ENCODE data around the gene B9D2. TPM values are rescaled to one million over a fixed set of nuclear protein-coding genes. Genes with fewer than 3 reads are reported as not detected.

B9D2 gene
- total RNA-seq, 2 experiments from 2014 or later, result 21.1 to 26.8 TPM

- Histone ChIP-seq H3K27ac (ENCODE audit: low read depth in 1 of 2, low read length in 2 of 2) (peak overlapping the region; percentile 98 to 99), H3K9me3 (ENCODE audit: control insufficient read depth in 1 of 2, insufficient read depth in 1 of 2, low read length in 2 of 2) (no peaks in the 10 kb centered on the region), H3K27me3 (ENCODE audit: control insufficient read depth in 1 of 2, insufficient read depth in 2 of 2, low read length in 2 of 2) (no peaks in the 10 kb centered on the region), H3K4me1 (ENCODE audit: insufficient read depth, low read length) (peaks cover 41% of the 10 kb centered on the region), H3K36me3 (ENCODE audit: insufficient read depth, low read length) (peaks cover 3% of the 10 kb centered on the region), H3K4me3 (ENCODE audit: low read length) (peak overlapping the region; percentile 66)
- intact Hi-C loops (cut with DNase I, micrococcal nuclease), result loop anchor here in 1 of 2 experiments (5.0 kb wide), 2 partner anchors 36 to 714 kb away; partner anchors contain the start of gene ZNF574
- H3K4me3 Mint-ChIP-seq, result peak overlapping the region; percentile 94
- no peak for ATAC-seq (ENCODE audit: poor library complexity)
- H3K9me3 Mint-ChIP-seq, result no peaks in the 10 kb centered on the region
- no peaks in the 10 kb centered on the region for H3K27me3 Mint-ChIP-seq
- DNase-seq, result no peak
- H3K27ac Mint-ChIP-seq, result peak overlapping the region; percentile 98
- ChIA-PET POLR2A (interaction anchor here (0.7 to 5.3 kb wide), 25 partner anchors 8 to 1928 kb away, joined by 3 to 148 read pairs (median 5); partner anchors contain the start of genes CCDC97, CEACAM21, DMAC2 and EXOSC5), CTCF (interaction anchor here (2.0 to 3.1 kb wide), 3 partner anchors 11 to 101 kb away, joined by 9 to 17 read pairs (median 9); partner anchors contain the start of genes DMAC2 and TGFB1)
- TF ChIP-seq, protein P1, sequence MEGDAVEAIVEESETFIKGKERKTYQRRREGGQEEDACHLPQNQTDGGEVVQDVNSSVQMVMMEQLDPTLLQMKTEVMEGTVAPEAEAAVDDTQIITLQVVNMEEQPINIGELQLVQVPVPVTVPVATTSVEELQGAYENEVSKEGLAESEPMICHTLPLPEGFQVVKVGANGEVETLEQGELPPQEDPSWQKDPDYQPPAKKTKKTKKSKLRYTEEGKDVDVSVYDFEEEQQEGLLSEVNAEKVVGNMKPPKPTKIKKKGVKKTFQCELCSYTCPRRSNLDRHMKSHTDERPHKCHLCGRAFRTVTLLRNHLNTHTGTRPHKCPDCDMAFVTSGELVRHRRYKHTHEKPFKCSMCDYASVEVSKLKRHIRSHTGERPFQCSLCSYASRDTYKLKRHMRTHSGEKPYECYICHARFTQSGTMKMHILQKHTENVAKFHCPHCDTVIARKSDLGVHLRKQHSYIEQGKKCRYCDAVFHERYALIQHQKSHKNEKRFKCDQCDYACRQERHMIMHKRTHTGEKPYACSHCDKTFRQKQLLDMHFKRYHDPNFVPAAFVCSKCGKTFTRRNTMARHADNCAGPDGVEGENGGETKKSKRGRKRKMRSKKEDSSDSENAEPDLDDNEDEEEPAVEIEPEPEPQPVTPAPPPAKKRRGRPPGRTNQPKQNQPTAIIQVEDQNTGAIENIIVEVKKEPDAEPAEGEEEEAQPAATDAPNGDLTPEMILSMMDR (IDR thresholded peaks at IDR 0.05), result no peak
- H3K4me1 Mint-ChIP-seq (ENCODE audit: low read depth), result peaks cover 44% of the 10 kb centered on the region
- peaks cover 13% of the 10 kb centered on the region for H3K36me3 Mint-ChIP-seq (ENCODE audit: low read depth)
Measured at GRCh38 chr19:41363371-41363752, 587 bp downstream of the B9D2 start.

DNA sequence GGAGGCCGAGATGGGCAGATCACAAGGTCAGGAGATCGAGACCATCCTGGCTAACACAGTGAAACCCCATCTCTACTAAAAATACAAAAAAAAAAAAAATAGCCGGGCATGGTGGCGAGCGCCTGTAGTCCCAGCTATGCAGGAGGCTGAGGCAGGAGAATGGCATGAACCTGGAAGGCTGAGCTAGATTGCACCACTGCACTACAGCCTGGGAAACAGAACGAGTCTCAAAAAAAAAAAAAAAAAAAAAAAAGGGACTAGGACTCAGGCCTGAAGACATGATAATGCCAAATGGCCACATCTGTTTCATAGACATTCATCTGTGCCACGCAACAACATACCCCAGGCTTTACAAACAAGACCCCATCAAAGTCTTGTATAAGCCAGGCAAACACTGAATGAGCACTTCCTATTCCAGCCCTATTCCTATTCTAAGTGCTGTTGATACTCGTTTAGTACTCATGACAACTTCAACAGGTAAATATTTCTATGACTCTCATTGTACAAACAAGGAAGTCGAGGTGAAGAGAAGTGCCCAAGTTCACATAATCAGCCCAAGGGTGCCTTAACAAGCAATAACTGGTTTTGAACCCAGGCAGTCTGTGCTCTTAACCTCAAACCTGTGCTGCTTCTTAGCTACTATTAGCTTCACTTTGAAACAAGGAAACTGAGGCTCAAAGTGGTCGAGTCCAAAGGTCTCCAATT, 1.7 kb downstream of the B9D2 start:
- intact Hi-C loops (cut with DNase I, micrococcal nuclease), result loop anchor here in 1 of 2 experiments (5.0 kb wide), 2 partner anchors 35 to 715 kb away; partner anchors contain the start of gene ZNF574

GRCh38 chr19:41359741-41360140, 4.2 kb downstream of the B9D2 start:
- H3K27ac Mint-ChIP-seq, result no peak overlapping the region
- DNase-seq, result no peak
- intact Hi-C loops (cut with DNase I, micrococcal nuclease), result loop anchor here (5.0 to 10.0 kb wide), 3 partner anchors 32 to 1395 kb away; partner anchors contain the start of gene ZNF574 (in 1 of the 2)

More for the DNA sequence above, 1.7 kb downstream of the B9D2 start:
- H3K27me3 Mint-ChIP-seq, result no peaks in the 10 kb centered on the region
- CTCF ChIA-PET, result interaction anchor here (0.7 to 3.1 kb wide), 2 partner anchors 9 to 981 kb away, joined by 3 to 17 read pairs; partner anchors contain the start of gene TGFB1
- Histone ChIP-seq H3K9me3 (ENCODE audit: control insufficient read depth in 1 of 2, insufficient read depth in 1 of 2, low read length in 2 of 2) (no peaks in the 10 kb centered on the region), H3K27ac (ENCODE audit: low read depth in 1 of 2, low read length in 2 of 2) (peak overlapping the region in 1 of 2 donors; percentile 99), H3K4me3 (ENCODE audit: low read length) (no peak overlapping the region), H3K36me3 (ENCODE audit: insufficient read depth, low read length) (peaks cover 3% of the 10 kb centered on the region), H3K27me3 (ENCODE audit: control insufficient read depth in 1 of 2, insufficient read depth in 2 of 2, low read length in 2 of 2) (no peaks in the 10 kb centered on the region), H3K4me1 (ENCODE audit: insufficient read depth, low read length) (peaks cover 52% of the 10 kb centered on the region)
- POLR2A ChIA-PET, result interaction anchor here (3.7 to 5.3 kb wide), 2 partner anchors 11 to 98 kb away, joined by 108 to 148 read pairs; partner anchors contain the start of genes HNRNPUL1 and TGFB1
- TF ChIP-seq, protein P1 (IDR thresholded peaks at IDR 0.05), result no peak
- DNase-seq (no peak), ATAC-seq (ENCODE audit: poor library complexity) (no peak)
- peaks cover 55% of the 10 kb centered on the region for H3K4me1 Mint-ChIP-seq (ENCODE audit: low read depth)
- no peaks in the 10 kb centered on the region for H3K9me3 Mint-ChIP-seq
- peak overlapping the region; percentile 94 for H3K4me3 Mint-ChIP-seq
- H3K36me3 Mint-ChIP-seq (ENCODE audit: low read depth), result peaks cover 13% of the 10 kb centered on the region
- H3K27ac Mint-ChIP-seq, result peak overlapping the region; percentile 98

More at GRCh38 chr19:41359741-41360140, 4.2 kb downstream of the B9D2 start:
- peaks cover 80% of the 10 kb centered on the region for H3K4me1 Mint-ChIP-seq (ENCODE audit: low read depth)
- ChIA-PET POLR2A (no interaction called here), CTCF (interaction anchor here (0.7 kb wide), 1 partner anchor 1391 kb away, joined by 3 read pairs; no protein-coding TSS in a partner anchor)
- no peaks in the 10 kb centered on the region for H3K27me3 ChIP-seq (ENCODE audit: control insufficient read depth in 1 of 2, insufficient read depth in 2 of 2, low read length in 2 of 2)
- peaks cover 26% of the 10 kb centered on the region for H3K36me3 Mint-ChIP-seq (ENCODE audit: low read depth)
- no peaks in the 10 kb centered on the region for H3K27me3 Mint-ChIP-seq
- no peaks in the 10 kb centered on the region for H3K9me3 ChIP-seq (ENCODE audit: control insufficient read depth in 1 of 2, insufficient read depth in 1 of 2, low read length in 2 of 2)
- no peak overlapping the region for H3K4me3 ChIP-seq (ENCODE audit: low read length)
- no peaks in the 10 kb centered on the region for H3K9me3 Mint-ChIP-seq
- no peak for ATAC-seq (ENCODE audit: poor library complexity)
- TF ChIP-seq, protein P1 (IDR thresholded peaks at IDR 0.05), result no peak
- H3K4me1 ChIP-seq (ENCODE audit: insufficient read depth, low read length), result peaks cover 73% of the 10 kb centered on the region
- no peak overlapping the region for H3K27ac ChIP-seq (ENCODE audit: low read depth in 1 of 2, low read length in 2 of 2)
- no peak overlapping the region for H3K4me3 Mint-ChIP-seq
- H3K36me3 ChIP-seq (ENCODE audit: insufficient read depth, low read length), result peaks cover 3% of the 10 kb centered on the region
